Fibroblast of lung (primary cell): ENCODE data around the gene CPA4. TPM values are rescaled to one million over a fixed set of nuclear protein-coding genes. Genes with fewer than 3 reads are reported as not detected.
A peak's percentile ranks its signal among the peaks of the same experiment; 100 is the strongest.

Experiments
- DNase-seq, 2 donors: peaks; one replicate each; pipeline versions ENCODE4 v3.0.0 to v3.0.0-alpha.2; 2010; ENCODE audit warnings: low read depth in 2 of 2
- H2AFZ ChIP-seq: 2 replicates; pipeline ENCODE4 v1.5.1; 2012; ENCODE audit warnings: low read length, control low read depth, inconsistent platforms
- H3K27ac ChIP-seq: 2 replicates; pipeline ENCODE4 v1.5.1; 2011; ENCODE audit warnings: low read length, control low read depth; ENCODE audit not compliant: insufficient read depth
- H3K27me3 ChIP-seq: 2 replicates; pipeline ENCODE4 v1.5.1; 2011; ENCODE audit warnings: mild to moderate bottlenecking, low read length; ENCODE audit not compliant: control insufficient read depth, insufficient read depth
- H3K36me3 ChIP-seq: 2 replicates; pipeline ENCODE4 v1.5.1; 2011; ENCODE audit warnings: low read length; ENCODE audit not compliant: control insufficient read depth, insufficient read depth
- H3K4me1 ChIP-seq: 2 replicates; pipeline ENCODE4 v1.5.1; 2011; ENCODE audit warnings: low read length; ENCODE audit not compliant: control insufficient read depth, insufficient read depth; ENCODE audit errors: extremely low read depth
- H3K4me2 ChIP-seq: 2 replicates; pipeline ENCODE4 v1.5.1; 2011; ENCODE audit warnings: low read length, control low read depth; ENCODE audit not compliant: insufficient read depth; ENCODE audit errors: extremely low read depth
- H3K4me3 ChIP-seq, 4 experiments: fragments of 200-600 bp in 1 of 4; sonication (generic) in 1 of 4; replicated peaks in 1 of 4; 2 replicates each; pipeline ENCODE4 v1.5.1; 2011 to 2016; ENCODE audit warnings: low read length in 4 of 4, low read depth in 3 of 4, mild to moderate bottlenecking in 3 of 4, control low read depth in 2 of 4, inconsistent platforms in 1 of 4, mixed read lengths in 1 of 4; ENCODE audit not compliant: insufficient read depth in 1 of 4; ENCODE audit errors: control extremely low read depth in 1 of 4
- H3K79me2 ChIP-seq: 2 replicates; pipeline ENCODE4 v1.5.1; 2012; ENCODE audit warnings: mild to moderate bottlenecking, low read length, inconsistent platforms; ENCODE audit not compliant: control insufficient read depth, insufficient read depth
- H3K9ac ChIP-seq: 2 replicates; pipeline ENCODE4 v1.5.1; 2011; ENCODE audit warnings: mild to moderate bottlenecking, low read length, control low read depth; ENCODE audit not compliant: insufficient read depth
- H3K9me3 ChIP-seq: 2 replicates; pipeline ENCODE4 v1.5.1; 2012; ENCODE audit warnings: low read depth, low read length; ENCODE audit not compliant: control insufficient read depth, insufficient read depth
- H4K20me1 ChIP-seq: 2 replicates; pipeline ENCODE4 v1.5.1; 2011; ENCODE audit warnings: low read length; ENCODE audit not compliant: control insufficient read depth, insufficient read depth; ENCODE audit errors: extremely low read depth
- CTCF ChIP-seq, 2 donors: IDR thresholded peaks in 1 of 2; conservative IDR thresholded peaks in 1 of 2; 1 replicate in 1 of 2; 2 replicates in 1 of 2; pipeline ENCODE4 v1.5.1; 2011 to 2012; ENCODE audit warnings: low read length in 2 of 2, control low read depth in 1 of 2, inconsistent platforms in 1 of 2, low read depth in 1 of 2, mild to moderate bottlenecking in 1 of 2
- EZH2 ChIP-seq: IDR thresholded peaks from 2 replicates; pipeline ENCODE4 v1.5.1; 2012; ENCODE audit warnings: low read length, control low read depth, mild to moderate bottlenecking; ENCODE audit errors: missing control alignments
- polyA plus RNA-seq, 2 donors: library from polyadenylated mRNA; depleted of rRNA in 1 of 2; stranded (reverse) in 1 of 2; unstranded in 1 of 2; fragments of >200 nt; gene quantifications; 2 replicates each; pipeline ENCODE4 v1.2.1, GENCODE V29; 2011 to 2012; ENCODE audit warnings: missing spikeins in 1 of 2
- total RNA-seq: library from RNA; depleted of rRNA; stranded (reverse); fragments of >200 nt; gene quantifications from 2 replicates; pipeline ENCODE4 v1.2.1, GENCODE V29; 2014

CPA4 gene
- total and polyA plus RNA-seq, 2 donors (not counting 1 experiment from before 2014, with no cell fraction given) = 6.4 to 48.3 TPM

GRCh38 chr7:130324306-130324943, 31.5 kb downstream of the CPA4 start:
- Histone ChIP-seq H2AFZ (no peak overlapping the region), H3K4me3 (no peak overlapping the region), H3K27ac (no peak overlapping the region), H3K4me1 (no peaks in the 10 kb centered on the region), H3K9ac (no peak overlapping the region), H3K27me3 (no peaks in the 10 kb centered on the region), H3K36me3 (no peaks in the 10 kb centered on the region), H3K4me2 (no peak overlapping the region), H3K79me2 (no peaks in the 10 kb centered on the region), H3K9me3 (no peaks in the 10 kb centered on the region), H4K20me1 (no peaks in the 10 kb centered on the region)
- no peak for TF ChIP-seq EZH2
- TF ChIP-seq CTCF (conservative IDR thresholded peaks at IDR 0.05 in 1 of 2, IDR thresholded peaks at IDR 0.05 in 1 of 2; ENCODE audit: low read depth in 1 of 2, low read length in 2 of 2) = no peak
- DNase-seq = peak in 1 of 2 donors; percentile 40

GRCh38 chr7:130329681-130330080, 36.7 kb downstream of the CPA4 start:
- Histone ChIP-seq H3K36me3 (no peaks in the 10 kb centered on the region), H2AFZ (no peak overlapping the region), H3K9me3 (no peaks in the 10 kb centered on the region), H3K9ac (no peak overlapping the region), H3K4me1 (no peaks in the 10 kb centered on the region), H4K20me1 (no peaks in the 10 kb centered on the region), H3K27ac (no peak overlapping the region), H3K4me2 (no peak overlapping the region), H3K4me3 (no peak overlapping the region), H3K79me2 (no peaks in the 10 kb centered on the region), H3K27me3 (no peaks in the 10 kb centered on the region)
- TF ChIP-seq EZH2 = no peak
- DNase-seq = no peak

GRCh38 chr7:130332259-130333053, 39.5 kb downstream of the CPA4 start:
- Histone ChIP-seq H3K4me3 (no peak overlapping the region), H2AFZ (no peak overlapping the region)

More at GRCh38 chr7:130332259-130333053, 39.5 kb downstream of the CPA4 start:
- H3K4me2 ChIP-seq = no peak overlapping the region
- no peaks in the 10 kb centered on the region for H3K79me2 ChIP-seq
- H3K27me3 ChIP-seq = no peaks in the 10 kb centered on the region
- no peaks in the 10 kb centered on the region for H4K20me1 ChIP-seq
- no peaks in the 10 kb centered on the region for H3K9me3 ChIP-seq
- H3K9ac ChIP-seq = no peak overlapping the region
- no peak for DNase-seq
- H3K36me3 ChIP-seq = no peaks in the 10 kb centered on the region
- TF ChIP-seq CTCF (conservative IDR thresholded peaks at IDR 0.05 in 1 of 2, IDR thresholded peaks at IDR 0.05 in 1 of 2; ENCODE audit: low read depth in 1 of 2, low read length in 2 of 2) = no peak
- no peak for TF ChIP-seq EZH2
- H3K27ac ChIP-seq = no peak overlapping the region
- no peaks in the 10 kb centered on the region for H3K4me1 ChIP-seq
